Thyroid gland (tissue), 4 donors: ENCODE measurements around the gene CTRL. TPM values are rescaled to one million over a fixed set of nuclear protein-coding genes. Genes with fewer than 3 reads are reported as not detected.
A peak's percentile ranks its signal among the peaks of the same experiment; 100 is the strongest.
"Not testable (repeated sequence)": the region's sequence is repeated elsewhere in the genome, so short reads cannot be mapped to it uniquely, and the experiment has no call there.

Source experiments
- DNase-seq, 2 donors: peaks; one replicate each; pipeline ENCODE4 v3.0.0-alpha.2; 2019
- H3K27ac ChIP-seq, 3 donors: fragments of 200-600 bp; sonication (generic); 1 replicate in 2 of 3; 2 replicates in 1 of 3; pipeline ENCODE4 v1.5.1; 2016 to 2019; ENCODE audit warnings: mild to moderate bottlenecking in 1 of 3, moderate library complexity in 1 of 3
- H3K27me3 ChIP-seq: fragments of 200-600 bp; sonication (generic); one replicate; pipeline ENCODE4 v1.5.1; 2019
- H3K36me3 ChIP-seq, 2 donors: fragments of 200-600 bp; sonication (generic); one replicate each; pipeline ENCODE4 v1.5.1; 2016 to 2019
- H3K4me1 ChIP-seq, 2 donors: fragments of 200-600 bp; sonication (generic); one replicate each; pipeline ENCODE4 v1.5.1; 2017 to 2019
- H3K4me3 ChIP-seq, 3 donors: fragments of 200-600 bp; sonication (generic); replicated peaks in 1 of 3; 1 replicate in 2 of 3; 2 replicates in 1 of 3; pipeline ENCODE4 v1.5.1; 2016; ENCODE audit warnings: mild to moderate bottlenecking in 1 of 3
- H3K9me3 ChIP-seq: fragments of 200-600 bp; sonication (generic); one replicate; pipeline ENCODE4 v1.5.1; 2017
- POLR2A ChIP-seq, 2 donors: fragments of 450-650 bp; IDR thresholded peaks; one replicate each; pipeline ENCODE4 v1.6.1; 2017; ENCODE audit warnings: antibody characterized with exemption in 2 of 2, mild to moderate bottlenecking in 2 of 2, moderate library complexity in 1 of 2
- WGBS, 2 donors: methylation state at CpG; one replicate each; pipeline ENCODE4 v1.1.5; 2017; 5-methylcytosine and 5-hydroxymethylcytosine counted together
- intact Hi-C: fragments of 100-400 bp; cut with DNase I; formaldehyde crosslinking; loops from one replicate; pipeline ENCODE4 v1.15.1; 2023
- total RNA-seq, 4 donors: library from RNA; depleted of rRNA; stranded (reverse); fragments of >200 nt; gene quantifications; one replicate each; pipeline ENCODE4 v1.2.3, GENCODE V29; 2016
- TF ChIP-seq, protein P1 (sequence below), 6 experiments: fragments of 200-600 bp in 3 of 6; fragments of 450-650 bp in 3 of 6; sonication (generic) in 3 of 6; IDR thresholded peaks; one replicate each; pipeline ENCODE4 v1.5.1; 2016 to 2019; ENCODE audit warnings: antibody characterized with exemption in 6 of 6, mild to moderate bottlenecking in 2 of 6, inconsistent platforms in 1 of 6, moderate library complexity in 1 of 6

The CTRL gene
- total RNA-seq, 4 donors from 2014 or later: 0.34 to 0.94 TPM; not detected in 2

DNA sequence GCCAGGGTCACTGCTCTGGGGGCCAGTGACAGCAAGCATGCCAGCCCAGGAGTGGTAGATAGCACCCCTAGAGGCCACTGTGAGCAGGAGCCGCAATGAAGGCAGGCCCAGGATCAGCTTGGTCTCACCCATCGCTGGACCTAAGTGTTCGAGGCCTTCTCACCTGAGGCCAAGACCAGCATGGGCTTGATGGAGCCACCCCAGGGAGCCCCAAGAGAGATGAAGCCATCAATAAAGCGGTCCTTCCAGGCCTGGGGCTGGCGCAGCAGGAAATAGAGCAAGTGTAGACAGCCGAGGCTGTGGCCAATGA is 10.5 kb upstream of the CTRL start:
- peak in 1 of 2 donors; percentile 35 for DNase-seq
- TF ChIP-seq, protein P1, sequence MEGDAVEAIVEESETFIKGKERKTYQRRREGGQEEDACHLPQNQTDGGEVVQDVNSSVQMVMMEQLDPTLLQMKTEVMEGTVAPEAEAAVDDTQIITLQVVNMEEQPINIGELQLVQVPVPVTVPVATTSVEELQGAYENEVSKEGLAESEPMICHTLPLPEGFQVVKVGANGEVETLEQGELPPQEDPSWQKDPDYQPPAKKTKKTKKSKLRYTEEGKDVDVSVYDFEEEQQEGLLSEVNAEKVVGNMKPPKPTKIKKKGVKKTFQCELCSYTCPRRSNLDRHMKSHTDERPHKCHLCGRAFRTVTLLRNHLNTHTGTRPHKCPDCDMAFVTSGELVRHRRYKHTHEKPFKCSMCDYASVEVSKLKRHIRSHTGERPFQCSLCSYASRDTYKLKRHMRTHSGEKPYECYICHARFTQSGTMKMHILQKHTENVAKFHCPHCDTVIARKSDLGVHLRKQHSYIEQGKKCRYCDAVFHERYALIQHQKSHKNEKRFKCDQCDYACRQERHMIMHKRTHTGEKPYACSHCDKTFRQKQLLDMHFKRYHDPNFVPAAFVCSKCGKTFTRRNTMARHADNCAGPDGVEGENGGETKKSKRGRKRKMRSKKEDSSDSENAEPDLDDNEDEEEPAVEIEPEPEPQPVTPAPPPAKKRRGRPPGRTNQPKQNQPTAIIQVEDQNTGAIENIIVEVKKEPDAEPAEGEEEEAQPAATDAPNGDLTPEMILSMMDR (IDR thresholded peaks at IDR 0.05): peak in 5 of 6 experiments; percentile 33 to 58 (median 47)
- no peak for TF ChIP-seq POLR2A (IDR thresholded peaks at IDR 0.05)
- Histone ChIP-seq H3K27me3 (no peaks in the 10 kb centered on the region), H3K4me1 (peaks cover 0 to 13% of the 10 kb centered on the region in 2 donors), H3K9me3 (no peaks in the 10 kb centered on the region), H3K27ac (peak overlapping the region in 1 of 3 donors; percentile 12), H3K36me3 (peaks cover 30 to 31% of the 10 kb centered on the region in 2 donors), H3K4me3 (no peak overlapping the region)
- 78% methylated on average over 4 of the region's 6 CpGs; no CpG with 5 or more reads in 1 of the 2 donors for WGBS, 2 donors
- intact Hi-C loops: no loop called here

DNA sequence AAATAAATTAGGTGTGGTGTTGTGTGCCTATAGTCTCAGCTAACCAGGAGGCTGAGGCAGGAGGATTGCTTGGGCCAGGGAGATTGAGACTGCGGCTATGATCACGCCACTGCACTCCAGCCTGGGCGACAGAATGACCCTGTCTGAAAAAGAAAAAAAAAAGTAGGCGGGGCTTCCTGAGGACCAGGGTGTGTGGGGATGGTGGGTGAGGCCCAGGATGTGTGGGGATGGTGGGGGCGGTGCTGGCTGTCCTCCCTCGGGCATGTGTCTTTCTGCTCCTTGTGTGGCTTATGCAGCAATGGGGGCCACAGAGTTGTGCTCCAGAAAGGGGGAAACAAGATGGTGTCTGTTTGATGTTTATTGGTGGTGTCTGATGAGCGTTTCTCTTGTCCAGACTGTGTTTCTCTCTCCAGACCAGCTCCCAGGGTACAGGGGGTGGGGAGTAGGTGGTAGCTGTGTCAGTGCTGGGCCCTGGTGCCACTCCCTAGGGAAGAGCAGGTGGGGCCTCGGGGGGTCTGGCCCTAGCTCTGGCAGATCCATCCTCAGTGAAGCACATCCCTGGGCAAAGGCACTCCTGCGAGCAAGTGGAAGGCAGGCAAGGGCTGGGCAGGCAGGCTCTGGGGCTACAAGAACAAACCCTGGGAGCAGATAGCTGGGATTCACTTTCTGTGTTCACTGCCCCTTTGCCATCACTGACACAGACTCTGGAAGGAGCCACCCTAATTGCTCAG is 10.0 kb upstream of the CTRL start:
- H3K4me3 ChIP-seq: no peak overlapping the region
- H3K4me1 ChIP-seq: peaks cover 0 to 17% of the 10 kb centered on the region in 2 donors
- DNase-seq: no peak
- H3K27me3 ChIP-seq: no peaks in the 10 kb centered on the region
- H3K27ac ChIP-seq: peak overlapping the region in 1 of 3 donors; percentile 12
- TF ChIP-seq POLR2A (IDR thresholded peaks at IDR 0.05): no peak
- TF ChIP-seq, protein P1 (IDR thresholded peaks at IDR 0.05): no peak
- no peaks in the 10 kb centered on the region for H3K9me3 ChIP-seq
- H3K36me3 ChIP-seq: peaks cover 24 to 26% of the 10 kb centered on the region in 2 donors
- 81 to 89% methylated on average over 8 to 9 of the region's 9 CpGs for WGBS, 2 donors
- intact Hi-C loops: no loop called here

GRCh38 chr16:67940446-67941089 is 8.9 kb upstream of the CTRL start:
- no peak for TF ChIP-seq POLR2A (IDR thresholded peaks at IDR 0.05)
- TF ChIP-seq, protein P1 (IDR thresholded peaks at IDR 0.05): no peak
- Histone ChIP-seq H3K9me3 (no peaks in the 10 kb centered on the region), H3K27ac (no peak overlapping the region), H3K4me3 (no peak overlapping the region), H3K27me3 (no peaks in the 10 kb centered on the region), H3K4me1 (peaks cover 0 to 17% of the 10 kb centered on the region in 2 donors), H3K36me3 (peaks cover 14 to 16% of the 10 kb centered on the region in 2 donors)
- DNase-seq: no peak
- intact Hi-C loops: no loop called here
- WGBS, 2 donors: 96 to 97% methylated on average over 5 of the region's 5 CpGs

DNA sequence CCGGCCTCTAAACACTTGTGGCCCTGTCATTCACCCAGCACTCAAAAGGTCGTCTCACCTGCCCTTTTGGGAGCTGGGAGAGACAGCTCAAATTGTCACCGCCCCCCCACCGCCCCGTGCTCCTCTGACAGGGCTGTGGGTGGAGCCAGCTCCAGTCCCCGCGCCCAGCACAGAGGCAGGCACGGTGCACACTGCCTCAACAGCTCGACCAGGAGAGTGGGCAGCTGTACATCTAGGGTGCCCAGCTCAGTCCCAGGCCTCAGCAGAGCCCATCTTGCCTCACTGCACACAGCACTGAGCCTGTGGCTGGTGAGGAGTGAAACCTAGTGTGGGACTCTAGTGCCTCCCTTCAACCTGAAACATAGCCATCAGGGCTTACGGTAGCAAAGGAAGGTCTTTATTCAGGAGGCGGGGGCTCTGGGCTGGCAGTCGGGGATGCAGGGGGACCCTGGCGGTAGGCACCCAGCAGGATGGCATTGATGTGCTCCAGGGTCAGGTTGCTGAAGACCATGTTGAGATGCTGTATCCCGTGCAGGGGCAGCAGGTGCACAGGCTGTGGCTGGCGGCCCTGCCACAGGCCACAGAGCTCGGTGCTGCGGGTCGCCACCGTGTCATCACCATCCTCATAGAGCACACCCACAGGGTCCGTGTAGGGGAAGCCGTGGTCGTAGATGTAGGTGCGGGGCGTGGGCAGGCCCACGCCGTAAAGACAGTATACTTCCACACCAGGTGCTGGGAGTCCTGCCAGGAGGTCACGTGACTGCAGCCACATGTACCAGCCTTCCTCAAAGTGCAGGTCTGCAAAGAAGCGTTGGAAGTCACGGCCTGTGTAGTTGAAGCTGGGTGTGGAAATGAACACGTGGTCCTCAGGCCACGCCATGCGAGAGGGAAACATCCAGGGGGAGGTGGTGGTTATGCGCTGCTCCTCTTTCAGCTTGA is 8.1 kb upstream of the CTRL start:
- Histone ChIP-seq H3K4me3 (no peak overlapping the region), H3K27me3 (no peaks in the 10 kb centered on the region), H3K9me3 (no peaks in the 10 kb centered on the region), H3K36me3 (peaks cover 7 to 8% of the 10 kb centered on the region in 2 donors), H3K4me1 (peaks cover 7 to 24% of the 10 kb centered on the region in 2 donors), H3K27ac (peak overlapping the region in 1 of 3 donors; percentile 4)
- 90 to 92% methylated on average over 18 to 30 of the region's 33 CpGs for WGBS, 2 donors
- intact Hi-C loops: loop anchor here (10.0 kb wide), 1 partner anchor 275 kb away; the partner anchor contains the start of genes ACD, C16orf86, ENKD1 and PARD6A
- no peak for TF ChIP-seq POLR2A (IDR thresholded peaks at IDR 0.05)
- TF ChIP-seq, protein P1 (IDR thresholded peaks at IDR 0.05): no peak
- DNase-seq: peak; percentile 36 to 43

GRCh38 chr16:67937713-67938112 is 6.1 kb upstream of the CTRL start:
- not testable (repeated sequence) for H3K36me3 ChIP-seq, H3K4me3 ChIP-seq, DNase-seq, H3K9me3 ChIP-seq, H3K27me3 ChIP-seq, H3K27ac ChIP-seq
- WGBS, 2 donors: 91 to 96% methylated on average over 5 of the region's 5 CpGs
- intact Hi-C loops: loop anchor here (10.0 kb wide), 1 partner anchor 273 kb away; the partner anchor contains the start of genes ACD, C16orf86, ENKD1 and PARD6A
- H3K4me1 ChIP-seq: peaks cover 7 to 21% of the 10 kb centered on the region in 2 donors
